IMR-90 (cell line): ENCODE measurements around the gene GSN.

Experiments used
- BHLHE40 ChIP-seq: fragments of 150-350 bp; IDR thresholded peaks from 2 replicates; pipeline ENCODE4 v1.6.1; 2016; ENCODE audit warnings: mild to moderate bottlenecking, low read depth, low read length
- MXI1 ChIP-seq: IDR thresholded peaks from 2 replicates; pipeline ENCODE4 v1.6.1; 2012; ENCODE audit warnings: low read depth, mild to moderate bottlenecking, low read length, moderate library complexity, borderline replicate concordance
- POLR2A ChIP-seq: IDR thresholded peaks from 2 replicates; pipeline ENCODE4 v1.6.1; 2012; ENCODE audit warnings: mild to moderate bottlenecking, low read depth, low read length
- RAD21 ChIP-seq: IDR thresholded peaks from 2 replicates; pipeline ENCODE4 v1.6.1; 2012; ENCODE audit warnings: low read length, improper control_type of control experiment
- TF ChIP-seq, protein P1 (sequence below): conservative IDR thresholded peaks from 2 replicates; pipeline ENCODE4 v1.5.1; 2012; ENCODE audit warnings: mild to moderate bottlenecking, low read depth, low read length, improper control_type of control experiment

GRCh38 chr9:121299467-121300282, 31.7 kb downstream of the GSN start:
- TF ChIP-seq, protein P1, sequence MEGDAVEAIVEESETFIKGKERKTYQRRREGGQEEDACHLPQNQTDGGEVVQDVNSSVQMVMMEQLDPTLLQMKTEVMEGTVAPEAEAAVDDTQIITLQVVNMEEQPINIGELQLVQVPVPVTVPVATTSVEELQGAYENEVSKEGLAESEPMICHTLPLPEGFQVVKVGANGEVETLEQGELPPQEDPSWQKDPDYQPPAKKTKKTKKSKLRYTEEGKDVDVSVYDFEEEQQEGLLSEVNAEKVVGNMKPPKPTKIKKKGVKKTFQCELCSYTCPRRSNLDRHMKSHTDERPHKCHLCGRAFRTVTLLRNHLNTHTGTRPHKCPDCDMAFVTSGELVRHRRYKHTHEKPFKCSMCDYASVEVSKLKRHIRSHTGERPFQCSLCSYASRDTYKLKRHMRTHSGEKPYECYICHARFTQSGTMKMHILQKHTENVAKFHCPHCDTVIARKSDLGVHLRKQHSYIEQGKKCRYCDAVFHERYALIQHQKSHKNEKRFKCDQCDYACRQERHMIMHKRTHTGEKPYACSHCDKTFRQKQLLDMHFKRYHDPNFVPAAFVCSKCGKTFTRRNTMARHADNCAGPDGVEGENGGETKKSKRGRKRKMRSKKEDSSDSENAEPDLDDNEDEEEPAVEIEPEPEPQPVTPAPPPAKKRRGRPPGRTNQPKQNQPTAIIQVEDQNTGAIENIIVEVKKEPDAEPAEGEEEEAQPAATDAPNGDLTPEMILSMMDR = no peak
- no peak for TF ChIP-seq MXI1
- TF ChIP-seq POLR2A = no peak
- no peak for TF ChIP-seq RAD21
- peak; percentile 8; the same call in 1 of the 2 replicates for TF ChIP-seq BHLHE40
